GM06990 (cell line): ENCODE data around the gene WDR83.

ENCODE experiments used
- DNase-seq: peaks from one replicate; pipeline ENCODE4 v3.0.0-alpha.2; 2011; ENCODE audit not compliant: insufficient read length; ENCODE audit errors: extremely low read depth
- H3K27me3 ChIP-seq: replicated peaks from 2 replicates; pipeline ENCODE4 v1.6.0; 2011; ENCODE audit warnings: low read length; ENCODE audit not compliant: control insufficient read depth, insufficient read depth
- H3K36me3 ChIP-seq: 2 replicates; pipeline ENCODE4 v1.5.1; 2011; ENCODE audit warnings: low read length; ENCODE audit not compliant: control insufficient read depth, insufficient read depth
- H3K4me3 ChIP-seq: replicated peaks from 2 replicates; pipeline ENCODE4 v1.5.1; 2011; ENCODE audit warnings: low read depth, mild to moderate bottlenecking, control low read depth, low read length
- TF ChIP-seq, protein P1 (sequence below): IDR thresholded peaks from 2 replicates; pipeline ENCODE4 v1.5.1; 2011; ENCODE audit warnings: low read length, control low read depth, mild to moderate bottlenecking, inconsistent platforms; ENCODE audit not compliant: insufficient read depth, poor library complexity, severe bottlenecking

WDR83 gene

DNA sequence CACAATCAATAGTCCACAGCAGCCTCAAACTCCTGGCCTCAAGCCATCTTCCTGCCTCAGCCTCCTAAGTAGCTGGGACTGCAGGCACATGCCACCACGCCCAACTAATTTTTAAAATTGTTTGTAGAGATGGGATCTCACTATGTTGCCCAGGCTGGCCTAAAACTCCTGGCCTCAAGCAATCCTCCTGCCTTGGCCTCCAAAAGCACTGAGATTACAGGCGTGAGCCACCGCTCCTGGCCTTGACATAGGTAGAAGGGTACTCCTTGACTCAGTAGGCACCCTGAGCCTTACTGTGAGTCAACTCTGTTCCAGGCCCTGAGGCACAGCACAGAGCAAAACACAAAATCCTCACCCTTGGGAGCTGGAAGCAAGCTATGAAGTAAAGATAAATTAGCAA is 49.3 kb downstream of the WDR83 start:
- H3K36me3 ChIP-seq: peaks cover 28% of the 10 kb centered on the region

DNA sequence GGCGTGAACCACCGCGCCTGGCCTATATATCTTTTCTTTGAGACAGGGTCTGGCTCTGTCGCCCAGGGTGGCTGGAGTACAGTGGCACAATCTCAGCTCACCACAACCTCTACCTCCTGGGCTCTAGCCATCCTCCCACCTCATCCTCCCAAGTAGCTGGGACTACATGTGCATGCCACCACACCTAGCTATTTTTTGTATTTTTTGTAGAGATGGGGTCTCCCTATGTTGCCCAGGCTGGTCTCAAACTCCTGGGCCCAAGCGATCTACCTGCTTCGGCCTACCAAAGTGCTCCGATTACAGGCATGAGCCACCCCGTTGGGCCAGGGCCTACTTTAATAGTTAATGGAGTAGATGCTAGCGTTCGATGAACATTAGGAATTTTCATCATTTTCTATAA is 53.7 kb downstream of the WDR83 start:
- H3K4me3 ChIP-seq: peak overlapping the region; percentile 90; the same call in 1 of the 2 replicates
- peaks cover 8% of the 10 kb centered on the region for H3K36me3 ChIP-seq
- DNase-seq: no peak
- TF ChIP-seq, protein P1, sequence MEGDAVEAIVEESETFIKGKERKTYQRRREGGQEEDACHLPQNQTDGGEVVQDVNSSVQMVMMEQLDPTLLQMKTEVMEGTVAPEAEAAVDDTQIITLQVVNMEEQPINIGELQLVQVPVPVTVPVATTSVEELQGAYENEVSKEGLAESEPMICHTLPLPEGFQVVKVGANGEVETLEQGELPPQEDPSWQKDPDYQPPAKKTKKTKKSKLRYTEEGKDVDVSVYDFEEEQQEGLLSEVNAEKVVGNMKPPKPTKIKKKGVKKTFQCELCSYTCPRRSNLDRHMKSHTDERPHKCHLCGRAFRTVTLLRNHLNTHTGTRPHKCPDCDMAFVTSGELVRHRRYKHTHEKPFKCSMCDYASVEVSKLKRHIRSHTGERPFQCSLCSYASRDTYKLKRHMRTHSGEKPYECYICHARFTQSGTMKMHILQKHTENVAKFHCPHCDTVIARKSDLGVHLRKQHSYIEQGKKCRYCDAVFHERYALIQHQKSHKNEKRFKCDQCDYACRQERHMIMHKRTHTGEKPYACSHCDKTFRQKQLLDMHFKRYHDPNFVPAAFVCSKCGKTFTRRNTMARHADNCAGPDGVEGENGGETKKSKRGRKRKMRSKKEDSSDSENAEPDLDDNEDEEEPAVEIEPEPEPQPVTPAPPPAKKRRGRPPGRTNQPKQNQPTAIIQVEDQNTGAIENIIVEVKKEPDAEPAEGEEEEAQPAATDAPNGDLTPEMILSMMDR: no peak
- no peaks in the 10 kb centered on the region for H3K27me3 ChIP-seq

More for the DNA sequence above, 49.3 kb downstream of the WDR83 start:
- DNase-seq: no peak
- Histone ChIP-seq H3K27me3 (no peaks in the 10 kb centered on the region), H3K4me3 (no peak overlapping the region)
- TF ChIP-seq, protein P1: no peak

DNA sequence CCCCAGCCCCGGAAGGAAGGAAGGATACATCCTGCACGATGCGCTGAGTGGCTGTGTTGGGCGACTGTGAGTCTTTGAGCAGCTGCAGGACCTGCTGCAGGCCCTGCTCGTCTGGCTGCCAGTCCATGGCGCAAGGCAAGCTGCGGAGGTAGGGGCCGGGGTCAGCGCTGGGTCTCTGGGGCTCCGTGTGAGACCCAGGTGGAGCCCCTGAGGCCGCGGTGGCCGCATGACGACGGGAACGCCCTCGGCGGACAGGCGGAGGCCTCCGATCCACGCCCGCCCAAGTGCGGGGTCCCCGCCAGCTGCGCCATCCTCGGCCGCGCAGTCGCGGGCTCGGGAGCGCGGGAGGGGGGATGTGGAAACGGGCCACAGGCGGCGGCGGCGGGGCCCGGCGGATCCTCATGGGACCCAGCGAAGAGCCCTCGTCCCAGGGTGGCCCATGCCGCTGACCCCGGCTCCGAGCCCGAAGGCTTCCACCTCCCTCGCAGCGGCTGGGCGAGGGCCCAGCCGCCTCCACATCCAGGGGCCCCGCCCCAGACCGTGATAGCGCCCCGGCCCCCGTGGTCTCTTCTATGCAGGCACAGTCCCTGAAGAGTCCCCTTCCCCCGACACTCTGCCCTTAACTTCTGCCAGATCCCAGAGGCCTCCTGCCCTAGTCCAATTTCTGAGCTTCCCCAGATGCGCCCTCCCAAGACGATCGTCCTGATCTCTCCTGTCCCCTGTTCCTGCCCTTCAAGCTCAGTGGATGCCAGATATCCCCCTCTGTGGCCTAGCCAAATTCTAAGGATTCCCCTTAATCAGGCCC is 54.4 kb downstream of the WDR83 start:
- H3K27me3 ChIP-seq: no peaks in the 10 kb centered on the region
- peak overlapping the region; percentile 90 for H3K4me3 ChIP-seq
- TF ChIP-seq, protein P1: no peak
- H3K36me3 ChIP-seq: peaks cover 5% of the 10 kb centered on the region
- DNase-seq: no peak

DNA sequence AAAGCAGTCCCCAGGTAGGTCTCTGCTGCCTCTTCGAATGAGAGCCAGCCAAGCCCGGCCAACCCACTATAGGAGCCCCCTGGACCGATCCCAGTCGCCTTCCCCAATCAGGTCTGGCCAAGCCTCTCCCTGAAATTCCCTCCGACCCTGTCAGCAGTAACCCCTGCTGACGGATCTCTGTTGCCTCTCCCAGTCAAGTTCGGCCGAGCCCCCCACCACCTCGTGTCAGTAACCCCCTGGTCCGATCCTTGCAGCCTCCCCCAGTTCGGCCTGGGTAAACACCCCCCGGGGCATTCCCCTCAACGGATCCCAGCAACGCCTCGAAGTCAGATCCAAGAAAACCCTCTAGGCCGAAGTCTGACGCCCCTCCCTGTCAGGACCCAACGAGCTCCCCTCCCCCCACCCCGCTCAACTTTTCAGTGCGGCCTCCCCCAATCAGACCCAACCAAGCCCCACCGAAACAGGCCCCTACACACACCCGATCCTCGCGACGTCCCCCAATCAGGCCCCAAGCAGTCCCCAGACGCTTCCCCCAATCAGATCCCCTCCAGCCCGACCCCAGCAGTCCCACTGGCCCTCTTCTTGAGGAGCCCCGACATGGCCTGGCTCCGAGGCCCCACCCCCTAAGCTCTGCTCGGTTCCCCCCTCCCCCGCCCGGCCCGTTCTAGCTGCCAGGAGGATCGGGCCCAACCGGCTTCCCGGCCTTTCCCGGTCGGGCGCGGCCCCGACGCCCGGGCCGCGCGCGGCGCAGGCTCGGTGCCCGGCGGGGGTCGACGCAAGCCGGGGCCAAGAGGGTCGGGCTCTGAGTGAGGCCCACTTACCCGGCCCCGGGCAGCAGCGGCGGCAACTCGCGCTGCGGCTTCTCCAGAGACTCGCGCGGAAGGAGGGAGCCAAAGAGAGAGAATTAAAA is 55.3 kb downstream of the WDR83 start:
- peak; percentile 74 for DNase-seq
- Histone ChIP-seq H3K4me3 (peak overlapping the region; percentile 90), H3K27me3 (no peaks in the 10 kb centered on the region), H3K36me3 (peaks cover 2% of the 10 kb centered on the region)
- TF ChIP-seq, protein P1: no peak

DNA sequence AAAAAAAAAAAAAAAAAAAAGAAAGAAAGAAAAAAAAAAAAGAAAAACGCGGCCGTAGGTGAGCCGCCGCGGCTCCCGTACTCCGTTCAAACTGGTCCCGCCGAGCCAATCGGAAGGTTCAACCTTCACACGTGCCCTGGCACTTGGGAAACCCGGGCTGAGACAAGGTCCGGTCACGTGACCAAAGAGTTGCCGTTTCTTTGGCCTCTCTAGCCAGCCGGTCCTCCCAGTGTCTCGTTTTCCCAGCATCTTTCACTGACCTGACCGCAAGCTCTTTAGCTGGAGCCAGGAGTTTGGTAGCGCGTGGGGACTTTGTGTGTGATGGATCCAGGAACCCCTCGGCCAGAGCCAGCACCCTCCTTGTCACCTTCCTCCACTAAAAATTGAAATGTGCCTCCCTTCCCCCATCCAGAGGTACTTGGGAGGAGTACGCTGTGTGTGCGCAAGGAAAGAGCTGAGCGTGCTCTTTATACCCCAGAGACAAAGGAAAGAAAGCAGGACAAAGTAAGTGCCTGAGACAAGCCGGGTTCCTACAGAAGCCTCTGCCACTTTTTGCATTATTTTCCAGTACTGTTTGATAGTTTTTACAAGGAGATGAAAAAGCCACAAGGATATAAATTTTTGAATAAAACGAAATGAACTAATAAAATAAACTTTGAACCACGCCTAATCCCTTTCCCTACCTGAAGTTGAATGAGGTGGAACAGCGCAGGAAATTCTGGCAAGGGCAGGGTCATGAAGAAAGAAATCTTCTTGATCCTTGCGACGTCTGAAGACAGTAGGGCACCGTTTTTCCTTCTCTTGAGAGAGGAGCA is 56.2 kb downstream of the WDR83 start:
- H3K36me3 ChIP-seq: peaks cover 4% of the 10 kb centered on the region
- H3K4me3 ChIP-seq: peak overlapping the region; percentile 90
- no peaks in the 10 kb centered on the region for H3K27me3 ChIP-seq
- peak; percentile 89 for DNase-seq
- TF ChIP-seq, protein P1: no peak
